Lower leg skin (tissue), 3 donors: Measurements from ENCODE around the gene TULP4.

Experiments
- POLR2A ChIP-seq, 2 donors: fragments of 450-650 bp; IDR thresholded peaks; one replicate each; pipeline ENCODE4 v1.6.1; 2016 to 2017; ENCODE audit warnings: antibody characterized with exemption in 2 of 2, mild to moderate bottlenecking in 1 of 2, moderate library complexity in 1 of 2
- TF ChIP-seq, protein P1 (sequence below), 3 donors: fragments of 450-650 bp; IDR thresholded peaks; one replicate each; pipeline ENCODE4 v1.5.1; 2016; ENCODE audit warnings: antibody characterized with exemption in 3 of 3, mild to moderate bottlenecking in 3 of 3, moderate library complexity in 2 of 3

- TF ChIP-seq, protein P1, sequence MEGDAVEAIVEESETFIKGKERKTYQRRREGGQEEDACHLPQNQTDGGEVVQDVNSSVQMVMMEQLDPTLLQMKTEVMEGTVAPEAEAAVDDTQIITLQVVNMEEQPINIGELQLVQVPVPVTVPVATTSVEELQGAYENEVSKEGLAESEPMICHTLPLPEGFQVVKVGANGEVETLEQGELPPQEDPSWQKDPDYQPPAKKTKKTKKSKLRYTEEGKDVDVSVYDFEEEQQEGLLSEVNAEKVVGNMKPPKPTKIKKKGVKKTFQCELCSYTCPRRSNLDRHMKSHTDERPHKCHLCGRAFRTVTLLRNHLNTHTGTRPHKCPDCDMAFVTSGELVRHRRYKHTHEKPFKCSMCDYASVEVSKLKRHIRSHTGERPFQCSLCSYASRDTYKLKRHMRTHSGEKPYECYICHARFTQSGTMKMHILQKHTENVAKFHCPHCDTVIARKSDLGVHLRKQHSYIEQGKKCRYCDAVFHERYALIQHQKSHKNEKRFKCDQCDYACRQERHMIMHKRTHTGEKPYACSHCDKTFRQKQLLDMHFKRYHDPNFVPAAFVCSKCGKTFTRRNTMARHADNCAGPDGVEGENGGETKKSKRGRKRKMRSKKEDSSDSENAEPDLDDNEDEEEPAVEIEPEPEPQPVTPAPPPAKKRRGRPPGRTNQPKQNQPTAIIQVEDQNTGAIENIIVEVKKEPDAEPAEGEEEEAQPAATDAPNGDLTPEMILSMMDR (IDR thresholded peaks at IDR 0.05) = no peak
- TF ChIP-seq POLR2A (IDR thresholded peaks at IDR 0.05) = no peak
Measured at GRCh38 chr6:158371261-158371660, 59.0 kb downstream of the TULP4 start.
